GM18526 (cell line): Measurements from ENCODE around the gene HPCAL1.

Experiments
- POLR2A ChIP-seq: IDR thresholded peaks from 3 replicates; pipeline ENCODE4 v1.6.1; 2011; ENCODE audit not compliant: insufficient read length; ENCODE audit errors: extremely low read depth

Gene HPCAL1

GRCh38 chr2:10276481-10277292, 26.0 kb upstream of the HPCAL1 start:
- TF ChIP-seq POLR2A = no peak

DNA sequence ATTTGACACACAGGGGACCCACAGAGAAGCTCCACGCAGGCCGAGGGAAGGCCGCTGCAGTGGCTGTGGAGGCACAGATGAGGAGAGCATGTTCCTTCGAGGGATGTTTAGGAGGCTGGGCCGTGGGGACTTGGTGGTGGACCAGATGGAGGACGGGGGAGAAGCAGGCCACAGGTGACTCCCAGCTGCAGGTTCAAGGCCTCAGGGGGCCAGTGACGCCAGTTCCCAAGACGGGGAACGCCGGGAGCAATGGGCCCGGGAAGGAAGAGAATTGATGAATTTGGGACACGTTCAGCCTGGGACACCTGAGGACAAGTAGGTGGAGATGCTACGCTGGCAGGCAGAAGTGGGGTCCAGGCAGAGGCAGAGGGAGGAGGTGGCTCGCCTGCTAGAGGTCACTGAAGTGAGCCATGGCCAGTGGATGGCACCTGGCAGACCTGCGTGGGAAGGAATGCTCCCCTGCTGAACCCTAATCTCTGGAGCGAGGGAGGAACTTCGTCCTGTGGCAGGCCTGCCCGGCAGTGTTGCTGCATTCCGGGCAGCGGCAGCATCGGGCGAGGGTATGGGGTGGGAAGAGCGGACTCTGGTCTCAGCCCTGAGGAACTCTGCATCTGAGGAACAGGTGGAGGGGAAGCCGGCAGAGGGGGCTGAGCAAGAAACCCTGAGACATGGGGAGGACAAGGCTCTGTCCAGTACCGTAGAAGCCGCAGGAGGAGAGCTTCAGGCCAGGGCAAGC, 25.2 kb upstream of the HPCAL1 start:
- TF ChIP-seq POLR2A = no peak

GRCh38 chr2:10278029-10278762, 24.5 kb upstream of the HPCAL1 start:
- TF ChIP-seq POLR2A = no peak

- no peak for TF ChIP-seq POLR2A
These were observed 23.8 kb upstream of the HPCAL1 start for GRCh38 chr2:10278763-10279471.

DNA sequence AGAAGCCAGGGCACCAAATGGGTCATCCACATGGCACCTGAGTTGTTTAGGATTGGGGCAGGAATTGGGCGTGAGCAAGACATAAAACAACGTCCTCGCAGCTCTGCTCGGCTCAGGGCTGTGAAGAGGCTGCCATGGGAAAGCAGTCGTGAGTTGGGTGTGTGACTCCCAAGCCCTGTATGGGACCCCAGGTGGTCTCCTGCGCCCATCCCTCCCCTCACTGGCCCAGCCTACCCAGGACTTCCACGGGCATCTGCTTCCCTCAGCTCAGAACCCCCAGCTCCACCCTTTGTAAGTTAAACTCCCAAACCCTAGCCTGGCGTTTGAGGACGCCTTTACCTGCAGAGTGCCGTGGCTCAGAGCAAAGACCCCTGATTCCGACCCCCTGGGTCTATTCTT, 23.2 kb upstream of the HPCAL1 start:
- TF ChIP-seq POLR2A = no peak

GRCh38 chr2:10279946-10280463, 22.7 kb upstream of the HPCAL1 start:
- no peak for TF ChIP-seq POLR2A

DNA sequence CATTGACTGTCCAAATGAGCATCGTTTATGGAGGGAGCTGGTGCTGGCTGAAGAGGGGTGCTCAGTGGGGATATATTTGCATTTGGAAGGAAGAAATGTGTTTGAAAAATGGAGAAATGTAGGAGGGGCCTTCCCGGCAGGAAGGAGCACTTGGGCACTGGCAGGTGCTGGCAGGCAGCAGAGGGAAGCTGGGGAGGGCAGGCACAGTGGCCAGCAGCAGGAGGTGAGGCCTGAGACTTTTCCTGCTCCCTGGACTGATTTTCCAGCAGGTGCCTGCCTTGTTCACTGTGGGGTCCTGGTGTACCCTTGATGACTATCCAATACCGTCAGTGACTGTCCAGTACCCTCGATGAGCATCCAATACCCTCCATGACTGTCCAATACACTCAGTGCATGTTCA, 20.8 kb upstream of the HPCAL1 start:
- no peak for TF ChIP-seq POLR2A

DNA sequence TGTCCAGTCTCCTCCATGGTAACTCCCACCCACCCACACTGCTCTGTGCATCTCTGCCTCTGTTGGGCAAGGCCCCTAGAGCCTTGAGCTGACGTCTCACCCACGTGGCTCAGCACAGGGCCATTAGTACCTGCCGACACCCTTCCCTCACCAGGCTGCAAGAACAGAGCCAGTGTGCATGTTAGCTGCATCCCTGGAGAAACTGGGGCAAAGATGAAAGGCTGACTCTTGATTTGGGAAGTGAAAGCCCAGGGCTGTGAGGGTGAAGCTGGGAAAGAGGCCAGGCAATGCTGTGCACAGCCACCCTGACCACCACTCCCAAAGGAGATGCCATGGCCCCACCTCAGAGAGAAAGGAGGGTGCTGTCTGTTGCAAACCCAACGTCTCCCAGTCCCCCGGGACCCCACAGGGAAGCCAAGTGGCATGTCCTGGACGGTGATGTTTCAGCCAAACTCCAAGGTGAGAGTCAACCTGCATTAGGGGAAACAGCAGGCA, 20.0 kb upstream of the HPCAL1 start:
- TF ChIP-seq POLR2A = no peak

DNA sequence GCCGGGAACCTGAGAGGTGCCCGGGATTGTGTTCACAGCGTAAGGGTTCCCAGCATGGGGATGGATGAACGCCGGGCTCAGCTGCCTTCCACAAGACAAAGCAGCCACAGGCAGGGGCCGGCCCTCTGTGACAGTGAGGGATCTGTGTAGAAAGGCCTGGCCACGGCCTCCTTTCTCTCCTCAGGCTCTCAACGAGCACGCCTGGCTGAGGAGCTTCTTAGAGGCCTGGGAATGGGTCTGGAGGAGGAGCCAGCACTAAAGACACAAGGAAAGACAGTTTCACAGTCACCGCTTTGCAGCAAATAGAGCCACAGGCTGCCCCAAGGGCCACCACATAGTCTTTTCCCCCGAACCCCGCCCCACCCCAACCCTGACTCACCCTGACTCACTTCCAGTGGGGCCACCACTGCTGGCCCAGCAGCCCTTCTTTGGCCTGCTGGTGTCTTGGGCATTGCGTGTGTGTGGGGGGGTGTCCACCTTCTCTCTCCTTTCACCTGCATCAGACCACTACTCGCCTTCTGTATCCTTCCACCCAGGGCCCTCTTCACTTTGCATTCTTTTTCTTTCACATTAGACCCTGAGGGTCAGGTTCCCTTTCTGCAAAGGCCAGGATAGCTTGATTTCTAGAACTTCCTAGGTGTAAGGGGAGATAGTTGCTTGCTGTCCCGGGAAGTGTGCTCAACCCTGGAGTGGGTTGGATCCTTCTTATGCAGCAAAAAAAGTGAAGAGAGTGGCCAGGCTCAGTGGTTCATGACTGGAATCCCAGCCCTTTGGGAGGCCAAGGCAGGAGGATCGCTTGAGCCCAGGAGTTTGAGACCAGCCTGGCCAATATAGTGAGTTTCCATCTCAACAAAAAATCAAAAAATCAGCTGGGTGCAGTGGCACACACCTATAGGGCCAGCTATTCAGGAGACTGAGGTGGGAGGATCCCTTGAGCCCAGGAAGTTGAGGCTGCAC, 19.3 kb upstream of the HPCAL1 start:
- no peak for TF ChIP-seq POLR2A

DNA sequence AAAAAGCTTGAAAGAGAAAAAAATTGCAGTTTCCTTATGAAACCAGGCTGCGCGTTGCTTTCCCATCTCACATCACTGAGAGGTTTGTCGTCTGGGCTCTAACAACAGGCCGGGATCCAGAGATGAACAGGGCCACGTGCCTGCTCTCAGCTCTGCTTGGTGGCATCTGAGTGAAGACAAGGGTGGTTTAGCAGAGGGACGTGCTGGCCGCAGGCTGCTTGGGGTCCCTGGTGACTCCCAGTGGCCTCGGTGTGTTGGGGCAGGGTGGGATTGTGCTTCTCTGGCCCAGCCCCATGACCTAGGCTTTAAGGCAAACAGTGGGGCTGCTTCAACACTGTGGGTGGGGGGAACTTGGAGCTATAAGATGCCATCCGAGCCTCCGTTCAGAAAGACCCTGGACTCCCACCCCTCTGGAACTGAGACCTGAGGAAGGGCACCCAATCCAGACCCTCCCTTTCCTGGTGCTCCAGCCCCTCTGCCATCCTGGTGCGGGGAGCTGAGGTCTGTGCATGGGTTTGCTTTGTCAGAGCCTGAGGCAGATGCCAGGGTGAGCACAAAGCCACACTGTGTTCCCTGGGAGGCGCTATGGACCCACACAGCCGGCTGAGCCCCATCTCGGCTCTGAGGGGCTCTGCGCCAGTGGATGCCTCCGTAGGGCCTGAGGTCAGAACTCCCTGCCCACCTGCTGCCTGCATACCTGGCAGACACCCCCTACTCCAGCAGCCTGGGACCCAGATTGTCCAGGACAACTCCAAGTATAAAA, 18.4 kb upstream of the HPCAL1 start:
- TF ChIP-seq POLR2A = no peak

DNA sequence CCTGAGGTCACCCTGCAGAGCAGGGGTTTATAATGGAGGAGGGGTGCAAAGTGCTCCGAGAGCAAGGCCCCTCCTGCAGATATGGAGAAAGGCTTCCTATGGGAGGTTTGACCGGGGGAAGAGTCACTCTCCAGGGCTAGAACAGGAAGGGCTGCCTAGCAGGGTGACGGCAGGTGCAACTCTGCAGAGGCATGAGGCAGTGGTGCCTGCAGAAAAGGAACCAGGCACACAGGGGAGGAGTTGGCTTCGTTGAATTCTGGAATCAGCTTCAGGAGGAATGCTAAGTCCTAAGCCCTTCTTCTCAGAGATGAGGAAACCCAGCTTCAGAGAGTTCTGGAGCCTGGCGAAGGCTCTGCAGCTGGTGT, 17.5 kb upstream of the HPCAL1 start:
- no peak for TF ChIP-seq POLR2A

- no peak for TF ChIP-seq POLR2A
These were observed 17.0 kb upstream of the HPCAL1 start for GRCh38 chr2:10285556-10286198.
